WTC11 (cell line): Measurements from ENCODE around the gene DBN1. TPM values are rescaled to one million over a fixed set of nuclear protein-coding genes. Genes with fewer than 3 reads are reported as not detected.

Experiments used
- ATAC-seq: fragments of 200-7000 bp; cut with Tn5 transposase; 2 replicates; pipeline ENCODE4 v1.10.0; 2021; ENCODE audit warnings: mild to moderate bottlenecking, moderate library complexity
- CTCF ChIA-PET: fragments of 300-600 bp; sonication (Branson Sonifier 250); formaldehyde crosslinking; loops from one replicate; lab custom pipeline; 2021; ENCODE audit warnings: antibody characterized with exemption; lab: Charles Lee
- POLR2A ChIA-PET: fragments of 350-600 bp; sonication (Branson Sonifier 250); formaldehyde crosslinking; loops from one replicate; lab custom pipeline; 2021; ENCODE audit warnings: antibody characterized with exemption; lab: Charles Lee
- DNase-seq: peaks from one replicate; pipeline ENCODE4 v3.0.0; 2021; ENCODE audit warnings: low spot score
- H3K27ac Mint-ChIP-seq: 2 replicates; pipeline ENCODE4 v1.8.0; 2021; ENCODE audit warnings: mixed read lengths
- H3K27me3 Mint-ChIP-seq: 2 replicates; pipeline ENCODE4 v1.8.0; 2021; ENCODE audit warnings: low read depth, mild to moderate bottlenecking, moderate library complexity, mixed read lengths
- H3K36me3 Mint-ChIP-seq: 2 replicates; pipeline ENCODE4 v1.8.0; 2021; ENCODE audit warnings: mixed read lengths
- H3K4me1 Mint-ChIP-seq: 2 replicates; pipeline ENCODE4 v1.8.0; 2022; ENCODE audit warnings: mixed read lengths
- H3K4me3 Mint-ChIP-seq: 2 replicates; pipeline ENCODE4 v1.8.0; 2021; ENCODE audit warnings: mild to moderate bottlenecking, moderate library complexity, mixed read lengths
- H3K9me3 Mint-ChIP-seq: 2 replicates; pipeline ENCODE4 v1.8.0; 2021; ENCODE audit warnings: mixed read lengths
- ESRRA ChIP-seq: sonication (generic); formaldehyde crosslinking; IDR thresholded peaks from 2 replicates; pipeline ENCODE4 v1.8.1; 2022; ENCODE audit warnings: mild to moderate bottlenecking, missing genetic modification reagents, borderline replicate concordance
- ETV6 ChIP-seq: sonication (generic); formaldehyde crosslinking; IDR thresholded peaks from 2 replicates; pipeline ENCODE4 v1.8.1; 2022; ENCODE audit warnings: mild to moderate bottlenecking, missing genetic modification reagents
- FOXK1 ChIP-seq: sonication (generic); formaldehyde crosslinking; IDR thresholded peaks from 2 replicates; pipeline ENCODE4 v1.8.0; 2022; ENCODE audit warnings: mild to moderate bottlenecking, moderate library complexity, missing genetic modification reagents
- IRF1 ChIP-seq: sonication (generic); formaldehyde crosslinking; IDR thresholded peaks from 2 replicates; pipeline ENCODE4 v1.8.0; 2023; ENCODE audit warnings: missing genetic modification reagents
- IRF2 ChIP-seq: sonication (generic); formaldehyde crosslinking; IDR thresholded peaks from 2 replicates; pipeline ENCODE4 v1.8.0; 2022; ENCODE audit warnings: low read depth, missing genetic modification reagents, borderline replicate concordance
- MAX ChIP-seq: sonication (generic); formaldehyde crosslinking; IDR thresholded peaks from 2 replicates; pipeline ENCODE4 v1.8.0; 2022; ENCODE audit warnings: mild to moderate bottlenecking, missing genetic modification reagents
- NR2C2 ChIP-seq: sonication (generic); formaldehyde crosslinking; IDR thresholded peaks from 2 replicates; pipeline ENCODE4 v1.8.0; 2022; ENCODE audit warnings: mild to moderate bottlenecking, missing genetic modification reagents
- RELA ChIP-seq: sonication (generic); formaldehyde crosslinking; IDR thresholded peaks from 2 replicates; pipeline ENCODE4 v1.8.1; 2022; ENCODE audit warnings: missing genetic modification reagents, mild to moderate bottlenecking, borderline replicate concordance
- TEAD1 ChIP-seq: sonication (generic); formaldehyde crosslinking; IDR thresholded peaks from 2 replicates; pipeline ENCODE4 v1.8.0; 2022; ENCODE audit warnings: mild to moderate bottlenecking, missing genetic modification reagents
- ZNF219 ChIP-seq: sonication (generic); formaldehyde crosslinking; IDR thresholded peaks from 2 replicates; pipeline ENCODE4 v1.8.0; 2023; ENCODE audit warnings: missing genetic modification reagents, mild to moderate bottlenecking, borderline replicate concordance
- ZNF671 ChIP-seq: fragments of 250-450 bp; sonication (Bioruptor Pico); IDR thresholded peaks from 2 replicates; pipeline ENCODE4 v1.8.0; 2021; ENCODE audit warnings: mild to moderate bottlenecking
- total RNA-seq: library from RNA; stranded (reverse); gene quantifications from 3 replicates; pipeline ENCODE4 v1.2.3, GENCODE V29; 2021
- TF ChIP-seq, protein P1 (sequence below): sonication (generic); formaldehyde crosslinking; IDR thresholded peaks from 2 replicates; pipeline ENCODE4 v1.8.1; 2023; ENCODE audit warnings: mild to moderate bottlenecking, missing genetic modification reagents
- TF ChIP-seq, protein P2 (sequence below): sonication (generic); formaldehyde crosslinking; IDR thresholded peaks from 2 replicates; pipeline ENCODE4 v1.8.0; 2023; ENCODE audit warnings: missing genetic modification reagents, mild to moderate bottlenecking, borderline replicate concordance
- TF ChIP-seq, protein P3 (sequence below): fragments of 200-600 bp; IDR thresholded peaks from 2 replicates; pipeline ENCODE4 v1.8.0; 2022; ENCODE audit warnings: antibody characterized with exemption

DBN1 gene
- total RNA-seq, 1 experiment from 2014 or later, result 288 TPM

GRCh38 chr5:177498013-177498787 lies 24.8 kb upstream of the DBN1 start:
- CTCF ChIA-PET, result interaction anchor here (1.0 to 11.2 kb wide), 11 partner anchors 10 to 188 kb away, joined by 3 to 230 read pairs (median 14); partner anchors contain the start of genes DBN1, DDX41 and DOK3
- H3K27me3 Mint-ChIP-seq, result peaks cover 31% of the 10 kb centered on the region
- TF ChIP-seq IRF2 (no peak), TEAD1 (CRISPR knock-in tag) (no peak), ESRRA (CRISPR knock-in tag) (peak; percentile 42; the same call in 1 of the 2 replicates), ZNF671 (CRISPR knock-in tag) (no peak), IRF1 (CRISPR knock-in tag) (0 out of 2 replicates have a peak, but pooled peaks have one; percentile 69), MAX (CRISPR knock-in tag) (peak; percentile 2; the same call in 1 of the 2 replicates), NR2C2 (CRISPR knock-in tag) (no peak), ETV6 (CRISPR knock-in tag) (peak; percentile 51; the same call in 1 of the 2 replicates), FOXK1 (CRISPR knock-in tag) (0 out of 2 replicates have a peak, but pooled peaks have one; percentile 9), ZNF219 (CRISPR knock-in tag) (no peak), RELA (no peak)
- TF ChIP-seq, protein P1, sequence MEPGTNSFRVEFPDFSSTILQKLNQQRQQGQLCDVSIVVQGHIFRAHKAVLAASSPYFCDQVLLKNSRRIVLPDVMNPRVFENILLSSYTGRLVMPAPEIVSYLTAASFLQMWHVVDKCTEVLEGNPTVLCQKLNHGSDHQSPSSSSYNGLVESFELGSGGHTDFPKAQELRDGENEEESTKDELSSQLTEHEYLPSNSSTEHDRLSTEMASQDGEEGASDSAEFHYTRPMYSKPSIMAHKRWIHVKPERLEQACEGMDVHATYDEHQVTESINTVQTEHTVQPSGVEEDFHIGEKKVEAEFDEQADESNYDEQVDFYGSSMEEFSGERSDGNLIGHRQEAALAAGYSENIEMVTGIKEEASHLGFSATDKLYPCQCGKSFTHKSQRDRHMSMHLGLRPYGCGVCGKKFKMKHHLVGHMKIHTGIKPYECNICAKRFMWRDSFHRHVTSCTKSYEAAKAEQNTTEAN (CRISPR knock-in tag), result no peak
- TF ChIP-seq, protein P2, sequence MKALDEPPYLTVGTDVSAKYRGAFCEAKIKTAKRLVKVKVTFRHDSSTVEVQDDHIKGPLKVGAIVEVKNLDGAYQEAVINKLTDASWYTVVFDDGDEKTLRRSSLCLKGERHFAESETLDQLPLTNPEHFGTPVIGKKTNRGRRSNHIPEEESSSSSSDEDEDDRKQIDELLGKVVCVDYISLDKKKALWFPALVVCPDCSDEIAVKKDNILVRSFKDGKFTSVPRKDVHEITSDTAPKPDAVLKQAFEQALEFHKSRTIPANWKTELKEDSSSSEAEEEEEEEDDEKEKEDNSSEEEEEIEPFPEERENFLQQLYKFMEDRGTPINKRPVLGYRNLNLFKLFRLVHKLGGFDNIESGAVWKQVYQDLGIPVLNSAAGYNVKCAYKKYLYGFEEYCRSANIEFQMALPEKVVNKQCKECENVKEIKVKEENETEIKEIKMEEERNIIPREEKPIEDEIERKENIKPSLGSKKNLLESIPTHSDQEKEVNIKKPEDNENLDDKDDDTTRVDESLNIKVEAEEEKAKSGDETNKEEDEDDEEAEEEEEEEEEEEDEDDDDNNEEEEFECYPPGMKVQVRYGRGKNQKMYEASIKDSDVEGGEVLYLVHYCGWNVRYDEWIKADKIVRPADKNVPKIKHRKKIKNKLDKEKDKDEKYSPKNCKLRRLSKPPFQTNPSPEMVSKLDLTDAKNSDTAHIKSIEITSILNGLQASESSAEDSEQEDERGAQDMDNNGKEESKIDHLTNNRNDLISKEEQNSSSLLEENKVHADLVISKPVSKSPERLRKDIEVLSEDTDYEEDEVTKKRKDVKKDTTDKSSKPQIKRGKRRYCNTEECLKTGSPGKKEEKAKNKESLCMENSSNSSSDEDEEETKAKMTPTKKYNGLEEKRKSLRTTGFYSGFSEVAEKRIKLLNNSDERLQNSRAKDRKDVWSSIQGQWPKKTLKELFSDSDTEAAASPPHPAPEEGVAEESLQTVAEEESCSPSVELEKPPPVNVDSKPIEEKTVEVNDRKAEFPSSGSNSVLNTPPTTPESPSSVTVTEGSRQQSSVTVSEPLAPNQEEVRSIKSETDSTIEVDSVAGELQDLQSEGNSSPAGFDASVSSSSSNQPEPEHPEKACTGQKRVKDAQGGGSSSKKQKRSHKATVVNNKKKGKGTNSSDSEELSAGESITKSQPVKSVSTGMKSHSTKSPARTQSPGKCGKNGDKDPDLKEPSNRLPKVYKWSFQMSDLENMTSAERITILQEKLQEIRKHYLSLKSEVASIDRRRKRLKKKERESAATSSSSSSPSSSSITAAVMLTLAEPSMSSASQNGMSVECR (CRISPR knock-in tag), result no peak
- TF ChIP-seq, protein P3, sequence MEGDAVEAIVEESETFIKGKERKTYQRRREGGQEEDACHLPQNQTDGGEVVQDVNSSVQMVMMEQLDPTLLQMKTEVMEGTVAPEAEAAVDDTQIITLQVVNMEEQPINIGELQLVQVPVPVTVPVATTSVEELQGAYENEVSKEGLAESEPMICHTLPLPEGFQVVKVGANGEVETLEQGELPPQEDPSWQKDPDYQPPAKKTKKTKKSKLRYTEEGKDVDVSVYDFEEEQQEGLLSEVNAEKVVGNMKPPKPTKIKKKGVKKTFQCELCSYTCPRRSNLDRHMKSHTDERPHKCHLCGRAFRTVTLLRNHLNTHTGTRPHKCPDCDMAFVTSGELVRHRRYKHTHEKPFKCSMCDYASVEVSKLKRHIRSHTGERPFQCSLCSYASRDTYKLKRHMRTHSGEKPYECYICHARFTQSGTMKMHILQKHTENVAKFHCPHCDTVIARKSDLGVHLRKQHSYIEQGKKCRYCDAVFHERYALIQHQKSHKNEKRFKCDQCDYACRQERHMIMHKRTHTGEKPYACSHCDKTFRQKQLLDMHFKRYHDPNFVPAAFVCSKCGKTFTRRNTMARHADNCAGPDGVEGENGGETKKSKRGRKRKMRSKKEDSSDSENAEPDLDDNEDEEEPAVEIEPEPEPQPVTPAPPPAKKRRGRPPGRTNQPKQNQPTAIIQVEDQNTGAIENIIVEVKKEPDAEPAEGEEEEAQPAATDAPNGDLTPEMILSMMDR, result no peak
- POLR2A ChIA-PET, result interaction anchor here (0.9 to 3.9 kb wide), 14 partner anchors 10 to 196 kb away, joined by 3 to 53 read pairs (median 6); partner anchors contain the start of genes DBN1, DOK3, GRK6 and LMAN2
- H3K36me3 Mint-ChIP-seq, result peaks cover 6% of the 10 kb centered on the region
- H3K9me3 Mint-ChIP-seq, result no peaks in the 10 kb centered on the region
- peak overlapping the region; percentile 80 for H3K4me3 Mint-ChIP-seq
- ATAC-seq (peak; percentile 1), DNase-seq (peak; percentile 67)
- H3K27ac Mint-ChIP-seq, result no peak overlapping the region
- peaks cover 32% of the 10 kb centered on the region for H3K4me1 Mint-ChIP-seq
